ENCODE results near the gene NCKAP5. TPM values are rescaled to one million over a fixed set of nuclear protein-coding genes. Genes with fewer than 3 reads are reported as not detected.

Gene NCKAP5
- total RNA-seq, 1 donor from 2014 or later, result 7.7 TPM

DNA sequence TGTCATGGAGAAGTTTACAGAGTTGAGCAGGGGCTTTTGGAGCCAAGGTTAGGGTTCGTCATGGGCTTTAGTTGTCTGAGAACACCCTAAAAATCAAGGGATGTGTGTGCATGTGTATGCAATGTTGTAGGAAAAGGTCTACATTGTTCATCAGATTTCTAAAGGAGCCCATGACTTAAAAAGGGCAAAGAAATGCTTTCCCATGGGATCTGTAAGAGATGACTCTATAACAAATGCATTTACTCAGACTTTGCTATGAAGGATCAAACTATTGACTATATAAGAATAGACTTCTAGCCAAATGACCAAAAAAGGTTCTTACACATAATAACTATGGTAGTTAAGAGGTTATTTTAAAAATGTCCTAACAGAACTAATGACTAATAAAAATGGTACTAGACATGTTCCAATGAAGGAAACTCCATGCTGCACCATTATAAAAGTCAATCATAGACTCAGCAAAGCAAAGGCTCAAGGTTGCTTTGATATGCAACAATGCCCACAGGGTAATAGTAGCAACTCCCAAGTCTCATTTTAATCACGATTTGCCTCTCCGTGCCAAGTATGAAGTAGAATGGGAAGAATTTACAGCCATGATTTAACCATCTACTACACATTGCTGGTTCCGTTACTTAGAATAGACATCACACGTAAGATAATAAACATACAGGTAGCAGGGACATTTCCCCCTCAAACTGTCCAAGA lies 158.5 kb downstream of the NCKAP5 start:
- H3K9me3 Mint-ChIP-seq, result no peaks in the 10 kb centered on the region
- no peak overlapping the region for H3K4me3 Mint-ChIP-seq
- no peaks in the 10 kb centered on the region for H3K36me3 Mint-ChIP-seq
- TF ChIP-seq CTCF (conservative IDR thresholded peaks at IDR 0.05), result no peak
- H3K4me1 Mint-ChIP-seq (ENCODE audit: unreplicated experiment), result peaks cover 8% of the 10 kb centered on the region
- H3K27ac Mint-ChIP-seq, result no peak overlapping the region
- no peak for DNase-seq (ENCODE audit: extremely low spot score, unreplicated experiment)
- peaks cover 2% of the 10 kb centered on the region for H3K27me3 Mint-ChIP-seq

- TF ChIP-seq CTCF (conservative IDR thresholded peaks at IDR 0.05), result no peak
- peaks cover 2% of the 10 kb centered on the region for H3K27me3 Mint-ChIP-seq
- H3K9me3 Mint-ChIP-seq, result no peaks in the 10 kb centered on the region
- no peak overlapping the region for H3K4me3 Mint-ChIP-seq
- peaks cover 8% of the 10 kb centered on the region for H3K4me1 Mint-ChIP-seq (ENCODE audit: unreplicated experiment)
- H3K36me3 Mint-ChIP-seq, result no peaks in the 10 kb centered on the region
- no peak overlapping the region for H3K27ac Mint-ChIP-seq
- DNase-seq (ENCODE audit: extremely low spot score, unreplicated experiment), result no peak
Measured at GRCh38 chr2:133408671-133409070, 159.6 kb downstream of the NCKAP5 start.

GRCh38 chr2:133407341-133407740 lies 160.9 kb downstream of the NCKAP5 start:
- peaks cover 8% of the 10 kb centered on the region for H3K4me1 Mint-ChIP-seq (ENCODE audit: unreplicated experiment)
- no peaks in the 10 kb centered on the region for H3K9me3 Mint-ChIP-seq
- no peak overlapping the region for H3K27ac Mint-ChIP-seq
- no peak for DNase-seq (ENCODE audit: extremely low spot score, unreplicated experiment)
- H3K36me3 Mint-ChIP-seq, result no peaks in the 10 kb centered on the region
- peaks cover 2% of the 10 kb centered on the region for H3K27me3 Mint-ChIP-seq
- H3K4me3 Mint-ChIP-seq, result no peak overlapping the region
- TF ChIP-seq CTCF (conservative IDR thresholded peaks at IDR 0.05), result no peak

DNA sequence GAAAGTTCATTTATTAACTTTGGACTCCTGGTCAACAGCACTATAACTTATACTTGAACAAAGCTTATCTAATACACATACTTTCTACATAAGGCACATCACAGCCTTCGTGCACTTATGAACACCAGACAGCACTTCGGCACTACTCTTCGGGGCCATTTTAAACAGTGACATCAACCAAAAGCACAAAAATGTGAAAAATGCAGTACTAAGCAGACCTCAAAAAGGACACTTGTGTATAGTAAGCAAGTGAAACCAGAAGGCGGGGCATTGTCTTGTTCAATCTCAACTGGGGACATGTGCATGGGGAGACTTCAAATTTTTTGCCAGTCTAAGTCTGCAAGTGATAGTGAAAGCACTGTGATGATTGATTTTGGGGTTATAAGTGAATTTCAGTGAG lies 163.0 kb downstream of the NCKAP5 start:
- peaks cover 8% of the 10 kb centered on the region for H3K4me1 Mint-ChIP-seq (ENCODE audit: unreplicated experiment)
- H3K27me3 Mint-ChIP-seq, result peaks cover 2% of the 10 kb centered on the region
- no peaks in the 10 kb centered on the region for H3K9me3 Mint-ChIP-seq
- no peak overlapping the region for H3K27ac Mint-ChIP-seq
- no peaks in the 10 kb centered on the region for H3K36me3 Mint-ChIP-seq
- no peak for TF ChIP-seq CTCF (conservative IDR thresholded peaks at IDR 0.05)
- DNase-seq (ENCODE audit: extremely low spot score, unreplicated experiment), result no peak
- no peak overlapping the region for H3K4me3 Mint-ChIP-seq

- no peak for TF ChIP-seq CTCF (conservative IDR thresholded peaks at IDR 0.05)
Measured at GRCh38 chr2:133400411-133400810, 167.9 kb downstream of the NCKAP5 start.

More at GRCh38 chr2:133400411-133400810, 167.9 kb downstream of the NCKAP5 start:
- Mint-ChIP-seq H3K4me3 (no peak overlapping the region), H3K4me1 (ENCODE audit: unreplicated experiment) (no peaks in the 10 kb centered on the region), H3K36me3 (no peaks in the 10 kb centered on the region), H3K9me3 (no peaks in the 10 kb centered on the region), H3K27me3 (no peaks in the 10 kb centered on the region), H3K27ac (no peak overlapping the region)
- DNase-seq (ENCODE audit: extremely low spot score, unreplicated experiment), result no peak
